Measurements from ENCODE around the gene ZFP62. TPM values are rescaled to one million over a fixed set of nuclear protein-coding genes. Genes with fewer than 3 reads are reported as not detected.
A peak's percentile ranks its signal among the peaks of the same experiment; 100 is the strongest.

Gene ZFP62
- total RNA-seq, 2 donors from 2014 or later = 13.5 to 27.9 TPM

GRCh38 chr5:180809403-180810209, 51.5 kb downstream of the ZFP62 start:
- Mint-ChIP-seq H3K27ac (peak overlapping the region; percentile 93 to 99), H3K9me3 (no peaks in the 10 kb centered on the region), H3K36me3 (peaks cover 42 to 49% of the 10 kb centered on the region in 2 donors)
- DNase-seq (ENCODE audit: low spot score in 2 of 2) (peak; percentile 83 to 94), ATAC-seq (peak; percentile 75 to 81)

- ATAC-seq (no peak), DNase-seq (ENCODE audit: low spot score in 2 of 2) (peak in 1 of 2 donors; percentile 43)
- no peaks in the 10 kb centered on the region for H3K9me3 Mint-ChIP-seq
- H3K27ac Mint-ChIP-seq = peak overlapping the region; percentile 93 to 96
- H3K36me3 Mint-ChIP-seq = peaks cover 52 to 55% of the 10 kb centered on the region in 2 donors
Observed at GRCh38 chr5:180808461-180809000, 52.5 kb downstream of the ZFP62 start.

- Mint-ChIP-seq H3K36me3 (peaks cover 54 to 59% of the 10 kb centered on the region in 2 donors), H3K27ac (peak overlapping the region; percentile 93 to 98), H3K9me3 (no peaks in the 10 kb centered on the region)
- ATAC-seq (no peak), DNase-seq (ENCODE audit: low spot score in 2 of 2) (peak in 1 of 2 donors; percentile 34)
Observed at GRCh38 chr5:180807654-180808414, 53.2 kb downstream of the ZFP62 start.

GRCh38 chr5:180807046-180807445, 54.0 kb downstream of the ZFP62 start:
- DNase-seq (ENCODE audit: low spot score in 2 of 2) (no peak), ATAC-seq (no peak)
- Mint-ChIP-seq H3K9me3 (no peaks in the 10 kb centered on the region), H3K27ac (peak overlapping the region; percentile 93 to 98), H3K36me3 (peaks cover 54 to 59% of the 10 kb centered on the region in 2 donors)

- ATAC-seq = no peak
- H3K9me3 Mint-ChIP-seq = no peaks in the 10 kb centered on the region
- DNase-seq (ENCODE audit: low spot score in 2 of 2) = peak in 1 of 2 donors; percentile 50
- peak overlapping the region; percentile 93 to 98 for H3K27ac Mint-ChIP-seq
- H3K36me3 Mint-ChIP-seq = peaks cover 59 to 65% of the 10 kb centered on the region in 2 donors
Observed at GRCh38 chr5:180806351-180807011, 54.6 kb downstream of the ZFP62 start.

- DNase-seq (ENCODE audit: low spot score in 2 of 2) (no peak), ATAC-seq (peak; percentile 0 to 25)
- Mint-ChIP-seq H3K27ac (peak overlapping the region; percentile 93 to 95), H3K36me3 (peaks cover 67 to 84% of the 10 kb centered on the region in 2 donors), H3K9me3 (no peaks in the 10 kb centered on the region)
Observed at GRCh38 chr5:180804129-180804618, 56.9 kb downstream of the ZFP62 start.

- Mint-ChIP-seq H3K36me3 (peaks cover 71 to 84% of the 10 kb centered on the region in 2 donors), H3K27ac (peak overlapping the region; percentile 93 to 95), H3K9me3 (no peaks in the 10 kb centered on the region)
- ATAC-seq (peak; percentile 77 to 82), DNase-seq (ENCODE audit: low spot score in 2 of 2) (peak; percentile 83 to 89)
Observed at GRCh38 chr5:180803181-180804128, 57.6 kb downstream of the ZFP62 start.

GRCh38 chr5:180802325-180803180, 58.5 kb downstream of the ZFP62 start, which contains the start of gene MGAT1:
Gene MGAT1, minus strand, starts transcription at chr5:180802806. Its CDS starts 9,835 bp downstream, at chr5:180792971.
- H3K36me3 Mint-ChIP-seq = peaks cover 65 to 81% of the 10 kb centered on the region in 2 donors

GRCh38 chr5:180801596-180802324, 59.3 kb downstream of the ZFP62 start:
- peaks cover 57 to 73% of the 10 kb centered on the region in 2 donors for H3K36me3 Mint-ChIP-seq
- ATAC-seq (peak in 1 of 2 donors; percentile 0), DNase-seq (ENCODE audit: low spot score in 2 of 2) (no peak)
- peak overlapping the region; percentile 88 to 93 for H3K27ac Mint-ChIP-seq
- no peaks in the 10 kb centered on the region for H3K9me3 Mint-ChIP-seq

More at GRCh38 chr5:180802325-180803180, 58.5 kb downstream of the ZFP62 start, which contains the start of gene MGAT1:
- Mint-ChIP-seq H3K9me3 (no peaks in the 10 kb centered on the region), H3K27ac (peak within 1 kb of the TSS; percentile 93 to 95)
- peak; percentile 58 to 68 for ATAC-seq
- DNase-seq (ENCODE audit: low spot score in 2 of 2) = peak; percentile 82 to 83

GRCh38 chr5:180799902-180800801, 60.9 kb downstream of the ZFP62 start:
- Mint-ChIP-seq H3K9me3 (no peaks in the 10 kb centered on the region), H3K27ac (peak overlapping the region; percentile 70 to 93), H3K36me3 (peaks cover 48 to 66% of the 10 kb centered on the region in 2 donors)
- DNase-seq (ENCODE audit: low spot score in 2 of 2) = no peak
- peak in 1 of 2 donors; percentile 7 for ATAC-seq

GRCh38 chr5:180799194-180799593, 61.9 kb downstream of the ZFP62 start:
- ATAC-seq = no peak
- Mint-ChIP-seq H3K9me3 (no peaks in the 10 kb centered on the region), H3K36me3 (peaks cover 38 to 59% of the 10 kb centered on the region in 2 donors), H3K27ac (peak overlapping the region; percentile 89 to 93)
- no peak for DNase-seq (ENCODE audit: low spot score in 2 of 2)

- ATAC-seq (no peak), DNase-seq (ENCODE audit: low spot score in 2 of 2) (no peak)
- peak overlapping the region in 1 of 2 donors; percentile 93 for H3K27ac Mint-ChIP-seq
- H3K36me3 Mint-ChIP-seq = peaks cover 30 to 53% of the 10 kb centered on the region in 2 donors
- H3K9me3 Mint-ChIP-seq = no peaks in the 10 kb centered on the region
Observed at GRCh38 chr5:180798193-180798592, 62.9 kb downstream of the ZFP62 start.

All from activated naive CD4-positive, alpha-beta T cell treated with anti-CD3 and anti-CD28 coated beads, Interleukin-2, amount 50 U/mL, for 72 hours (primary cell).